Loucy (cell line): ENCODE results near the gene COL1A1.

ENCODE experiments used
- CTCF ChIP-seq: fragments of 200-600 bp; sonication (generic); conservative IDR thresholded peaks from 2 replicates; pipeline ENCODE4 v1.5.1; 2014; ENCODE audit warnings: mild to moderate bottlenecking, antibody characterized with exemption, low read length
- EZH2phosphoT487 ChIP-seq: fragments of 200-600 bp; IDR thresholded peaks from 2 replicates; pipeline ENCODE4 v1.6.1; 2018; ENCODE audit warnings: antibody characterized with exemption, mild to moderate bottlenecking, moderate library complexity, borderline replicate concordance

DNA sequence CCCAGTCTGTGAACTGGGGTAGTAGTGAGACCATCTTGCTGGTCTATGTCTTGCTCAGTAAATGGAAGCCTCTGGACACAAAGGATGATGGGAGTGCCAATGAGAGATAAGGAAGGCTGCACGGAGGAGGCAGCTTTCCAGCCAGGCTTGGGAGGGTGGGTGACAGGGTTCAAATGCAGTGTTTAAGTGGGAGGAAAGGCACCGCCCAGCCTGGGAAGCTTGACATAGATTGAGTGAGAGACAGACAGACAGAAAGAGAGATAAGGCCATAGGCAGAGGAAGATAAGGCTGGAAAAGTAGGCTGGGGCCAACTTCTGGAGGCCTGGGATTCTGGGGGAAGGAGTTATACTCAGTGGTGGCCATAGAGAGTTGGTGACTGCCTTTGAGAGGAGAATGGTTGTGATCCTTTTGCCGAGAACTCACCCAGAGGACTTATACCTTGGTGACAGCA, 7.2 kb upstream of the COL1A1 start:
- no peak for TF ChIP-seq CTCF
- TF ChIP-seq EZH2phosphoT487 = no peak
